WTC11 (cell line): ENCODE measurements around the gene ADAMTS12.

Source experiments
- CTCF ChIP-seq: fragments of 200-600 bp; IDR thresholded peaks from 2 replicates; pipeline ENCODE4 v1.8.0; 2022; ENCODE audit warnings: antibody characterized with exemption
- ESRRA ChIP-seq: sonication (generic); formaldehyde crosslinking; IDR thresholded peaks from 2 replicates; pipeline ENCODE4 v1.8.1; 2022; ENCODE audit warnings: mild to moderate bottlenecking, missing genetic modification reagents, borderline replicate concordance
- ETV6 ChIP-seq: sonication (generic); formaldehyde crosslinking; IDR thresholded peaks from 2 replicates; pipeline ENCODE4 v1.8.1; 2022; ENCODE audit warnings: mild to moderate bottlenecking, missing genetic modification reagents
- FOXP1 ChIP-seq: sonication (generic); formaldehyde crosslinking; IDR thresholded peaks from 2 replicates; pipeline ENCODE4 v1.8.0; 2022; ENCODE audit warnings: missing genetic modification reagents, mild to moderate bottlenecking, moderate library complexity, borderline replicate concordance
- TCF7 ChIP-seq: sonication (generic); formaldehyde crosslinking; IDR thresholded peaks from 2 replicates; pipeline ENCODE4 v1.8.0; 2022; ENCODE audit warnings: mild to moderate bottlenecking, low read depth, missing genetic modification reagents, moderate library complexity
- ZBTB21 ChIP-seq: sonication (generic); formaldehyde crosslinking; IDR thresholded peaks from 2 replicates; pipeline ENCODE4 v1.8.1; 2023; ENCODE audit warnings: mild to moderate bottlenecking, missing genetic modification reagents, borderline replicate concordance
- ZNF138 ChIP-seq: sonication (generic); formaldehyde crosslinking; conservative IDR thresholded peaks from 2 replicates; pipeline ENCODE4 v1.8.1; 2022; ENCODE audit warnings: mild to moderate bottlenecking, moderate library complexity, missing genetic modification reagents
- TF ChIP-seq, protein P1 (sequence below): sonication (generic); formaldehyde crosslinking; IDR thresholded peaks from 2 replicates; pipeline ENCODE4 v1.8.0; 2022; ENCODE audit warnings: mild to moderate bottlenecking, missing genetic modification reagents

DNA sequence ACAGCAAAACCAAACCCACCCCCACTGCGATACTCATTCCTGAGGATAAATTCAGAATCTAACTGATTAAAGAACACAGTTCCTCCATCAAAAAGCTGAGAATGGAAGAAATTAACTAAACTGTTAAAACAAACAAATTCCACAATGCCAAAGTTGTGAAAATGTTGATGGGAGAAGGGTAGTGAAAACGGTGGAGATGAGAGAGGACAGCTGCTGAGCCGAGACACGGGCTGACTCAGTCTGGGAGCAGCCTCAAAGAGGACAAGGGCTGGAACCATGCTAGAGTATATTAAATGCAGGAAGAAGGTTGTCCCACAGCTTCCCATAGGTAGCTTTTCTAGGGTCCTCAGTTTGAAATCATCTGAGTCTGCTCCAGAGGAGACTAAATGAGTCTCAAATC is 14.3 kb downstream of the ADAMTS12 start:
- TF ChIP-seq ZNF138 (CRISPR knock-in tag) (no peak), ETV6 (CRISPR knock-in tag) (no peak), ZBTB21 (CRISPR knock-in tag) (no peak), CTCF (no peak), ESRRA (CRISPR knock-in tag) (no peak), TCF7 (CRISPR knock-in tag) (no peak), FOXP1 (no peak)
- TF ChIP-seq, protein P1, sequence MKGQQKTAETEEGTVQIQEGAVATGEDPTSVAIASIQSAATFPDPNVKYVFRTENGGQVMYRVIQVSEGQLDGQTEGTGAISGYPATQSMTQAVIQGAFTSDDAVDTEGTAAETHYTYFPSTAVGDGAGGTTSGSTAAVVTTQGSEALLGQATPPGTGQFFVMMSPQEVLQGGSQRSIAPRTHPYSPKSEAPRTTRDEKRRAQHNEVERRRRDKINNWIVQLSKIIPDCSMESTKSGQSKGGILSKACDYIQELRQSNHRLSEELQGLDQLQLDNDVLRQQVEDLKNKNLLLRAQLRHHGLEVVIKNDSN (CRISPR knock-in tag): no peak
